Glutamatergic neuron (in vitro differentiated cells): ENCODE data around the gene WASF2. TPM values are rescaled to one million over a fixed set of nuclear protein-coding genes. Genes with fewer than 3 reads are reported as not detected.
"Not testable (repeated sequence)": the region's sequence is repeated elsewhere in the genome, so short reads cannot be mapped to it uniquely, and the experiment has no call there.

Experiments
- DNase-seq: peaks from one replicate; pipeline ENCODE4 v3.0.0; 2022
- H3K27ac Mint-ChIP-seq: one replicate; pipeline ENCODE4 v1.8.0; 2020; ENCODE audit warnings: mild to moderate bottlenecking, mixed read lengths, inconsistent platforms; ENCODE audit not compliant: unreplicated experiment
- H3K27me3 Mint-ChIP-seq: one replicate; pipeline ENCODE4 v1.8.0; 2020; ENCODE audit warnings: mild to moderate bottlenecking, moderate library complexity, mixed read lengths, inconsistent platforms; ENCODE audit not compliant: unreplicated experiment
- H3K36me3 Mint-ChIP-seq: one replicate; pipeline ENCODE4 v1.8.0; 2020; ENCODE audit warnings: mild to moderate bottlenecking, mixed read lengths, inconsistent platforms; ENCODE audit not compliant: unreplicated experiment
- H3K4me1 Mint-ChIP-seq: one replicate; pipeline ENCODE4 v1.8.0; 2020; ENCODE audit warnings: mild to moderate bottlenecking, low read depth, mixed read lengths, inconsistent platforms; ENCODE audit not compliant: unreplicated experiment
- H3K4me3 Mint-ChIP-seq: one replicate; pipeline ENCODE4 v1.8.0; 2020; ENCODE audit warnings: mild to moderate bottlenecking, mixed read lengths, inconsistent platforms; ENCODE audit not compliant: unreplicated experiment
- H3K9me3 Mint-ChIP-seq: one replicate; pipeline ENCODE4 v1.8.0; 2020; ENCODE audit warnings: mild to moderate bottlenecking, moderate library complexity, mixed read lengths, inconsistent platforms; ENCODE audit not compliant: unreplicated experiment
- total RNA-seq: library from RNA; stranded (reverse); fragmentation: NEBNext Ultra II Directional; extraction: Animal tissue kit (Norgen Biotek cat#: 25700); gene quantifications from one replicate; pipeline ENCODE4 v1.2.1, GENCODE V29; 2021; ENCODE audit not compliant: unreplicated experiment
- TF ChIP-seq, protein P1 (sequence below): fragments of 200-600 bp; sonication (generic); IDR thresholded peaks from one replicate; pipeline ENCODE4 v1.5.0; 2021; ENCODE audit not compliant: partially characterized antibody, unreplicated experiment

WASF2 gene
- total RNA-seq, 1 donor from 2014 or later, result 47.0 TPM

DNA sequence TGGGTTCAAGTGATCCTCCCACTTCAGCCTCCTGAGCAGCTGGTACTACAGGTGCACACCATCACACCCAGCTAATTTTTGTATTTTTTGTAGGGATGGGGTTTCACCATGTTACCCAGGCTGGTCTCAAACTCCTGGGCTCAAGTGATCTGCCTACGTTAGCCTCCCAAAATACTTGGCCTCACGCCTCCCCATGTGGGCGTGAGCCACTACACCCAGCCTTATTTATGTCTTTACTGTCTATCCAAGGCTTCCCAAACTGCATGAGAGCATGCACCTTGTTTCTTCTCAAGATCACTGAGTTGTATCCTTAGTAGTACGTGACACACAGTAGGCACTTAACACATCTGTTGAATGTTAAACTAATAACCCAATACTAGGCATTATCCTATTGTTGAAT is 14.2 kb downstream of the WASF2 start:
- no peaks in the 10 kb centered on the region for H3K36me3 Mint-ChIP-seq
- H3K27ac Mint-ChIP-seq, result no peak overlapping the region
- peaks cover 4% of the 10 kb centered on the region for H3K4me1 Mint-ChIP-seq
- TF ChIP-seq, protein P1, sequence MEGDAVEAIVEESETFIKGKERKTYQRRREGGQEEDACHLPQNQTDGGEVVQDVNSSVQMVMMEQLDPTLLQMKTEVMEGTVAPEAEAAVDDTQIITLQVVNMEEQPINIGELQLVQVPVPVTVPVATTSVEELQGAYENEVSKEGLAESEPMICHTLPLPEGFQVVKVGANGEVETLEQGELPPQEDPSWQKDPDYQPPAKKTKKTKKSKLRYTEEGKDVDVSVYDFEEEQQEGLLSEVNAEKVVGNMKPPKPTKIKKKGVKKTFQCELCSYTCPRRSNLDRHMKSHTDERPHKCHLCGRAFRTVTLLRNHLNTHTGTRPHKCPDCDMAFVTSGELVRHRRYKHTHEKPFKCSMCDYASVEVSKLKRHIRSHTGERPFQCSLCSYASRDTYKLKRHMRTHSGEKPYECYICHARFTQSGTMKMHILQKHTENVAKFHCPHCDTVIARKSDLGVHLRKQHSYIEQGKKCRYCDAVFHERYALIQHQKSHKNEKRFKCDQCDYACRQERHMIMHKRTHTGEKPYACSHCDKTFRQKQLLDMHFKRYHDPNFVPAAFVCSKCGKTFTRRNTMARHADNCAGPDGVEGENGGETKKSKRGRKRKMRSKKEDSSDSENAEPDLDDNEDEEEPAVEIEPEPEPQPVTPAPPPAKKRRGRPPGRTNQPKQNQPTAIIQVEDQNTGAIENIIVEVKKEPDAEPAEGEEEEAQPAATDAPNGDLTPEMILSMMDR, result no peak
- no peaks in the 10 kb centered on the region for H3K27me3 Mint-ChIP-seq
- no peaks in the 10 kb centered on the region for H3K9me3 Mint-ChIP-seq
- no peak overlapping the region for H3K4me3 Mint-ChIP-seq
- no peak for DNase-seq

DNA sequence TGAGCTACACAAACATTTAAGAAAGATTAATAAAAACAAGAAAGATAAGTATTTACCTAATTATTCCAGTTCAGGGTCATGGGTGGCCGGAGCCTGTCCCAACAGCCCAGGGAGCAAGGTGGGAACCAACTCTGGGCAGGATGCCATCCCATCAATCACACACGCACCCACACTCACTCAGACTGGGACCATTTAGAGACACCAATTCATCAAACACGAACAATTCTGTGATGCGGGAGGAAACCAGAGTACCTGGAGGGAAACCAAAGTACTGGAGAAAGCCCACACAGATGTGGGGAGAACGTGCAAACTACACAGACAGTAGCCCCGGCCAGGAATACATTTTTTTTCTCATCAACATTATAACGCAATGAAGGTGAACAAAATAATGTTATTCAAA is 16.2 kb downstream of the WASF2 start:
- Mint-ChIP-seq H3K36me3 (no peaks in the 10 kb centered on the region), H3K27ac (no peak overlapping the region), H3K4me3 (no peak overlapping the region), H3K4me1 (peaks cover 4% of the 10 kb centered on the region), H3K27me3 (no peaks in the 10 kb centered on the region), H3K9me3 (peaks cover 4% of the 10 kb centered on the region)
- TF ChIP-seq, protein P1, result no peak
- no peak for DNase-seq

DNA sequence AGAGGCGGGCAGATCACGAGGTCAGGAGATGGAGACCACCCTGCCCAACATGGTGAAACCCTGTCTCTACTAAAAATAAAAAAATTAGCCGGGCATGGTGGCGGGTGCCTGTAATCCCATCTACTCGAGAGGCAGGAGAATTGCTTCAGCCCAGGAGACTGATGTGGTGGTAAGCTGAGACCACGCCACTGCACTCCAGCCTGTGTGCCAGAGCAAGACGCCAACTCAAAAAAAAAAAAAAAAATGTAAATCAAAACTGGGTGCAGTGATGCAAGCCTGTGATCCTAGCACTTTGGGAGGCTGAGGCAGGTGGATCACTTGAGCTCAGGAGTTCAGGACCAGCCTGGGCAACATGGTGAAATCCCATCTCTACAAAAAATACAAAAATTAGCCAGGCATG is 17.9 kb downstream of the WASF2 start:
- H3K4me3 Mint-ChIP-seq, DNase-seq, H3K9me3 Mint-ChIP-seq, H3K27me3 Mint-ChIP-seq, H3K27ac Mint-ChIP-seq, H3K4me1 Mint-ChIP-seq, H3K36me3 Mint-ChIP-seq: not testable (repeated sequence)

DNA sequence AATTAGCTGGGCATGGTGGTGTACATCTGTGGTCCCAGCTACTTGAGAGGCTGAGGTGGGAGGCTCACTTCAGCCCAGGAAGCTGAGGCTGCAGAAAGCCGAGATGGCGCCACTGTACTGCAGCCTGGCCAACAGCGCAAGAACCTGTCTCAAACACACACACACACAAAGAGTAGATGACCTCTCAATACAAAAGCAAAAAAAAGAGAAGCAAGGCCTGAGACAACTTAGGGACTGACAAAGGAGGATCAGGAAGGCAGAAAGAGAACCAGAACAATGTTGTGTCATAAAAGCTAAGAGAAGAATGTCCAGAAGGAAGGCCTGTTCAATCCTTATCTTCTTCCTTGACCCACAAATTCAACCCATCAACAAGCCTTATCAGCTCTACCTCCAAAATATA is 18.5 kb downstream of the WASF2 start:
- H3K27ac Mint-ChIP-seq, result no peak overlapping the region
- H3K9me3 Mint-ChIP-seq, result peaks cover 4% of the 10 kb centered on the region
- peaks cover 1% of the 10 kb centered on the region for H3K4me1 Mint-ChIP-seq
- DNase-seq, result no peak
- no peak overlapping the region for H3K4me3 Mint-ChIP-seq
- no peaks in the 10 kb centered on the region for H3K27me3 Mint-ChIP-seq
- TF ChIP-seq, protein P1, result no peak
- no peaks in the 10 kb centered on the region for H3K36me3 Mint-ChIP-seq

DNA sequence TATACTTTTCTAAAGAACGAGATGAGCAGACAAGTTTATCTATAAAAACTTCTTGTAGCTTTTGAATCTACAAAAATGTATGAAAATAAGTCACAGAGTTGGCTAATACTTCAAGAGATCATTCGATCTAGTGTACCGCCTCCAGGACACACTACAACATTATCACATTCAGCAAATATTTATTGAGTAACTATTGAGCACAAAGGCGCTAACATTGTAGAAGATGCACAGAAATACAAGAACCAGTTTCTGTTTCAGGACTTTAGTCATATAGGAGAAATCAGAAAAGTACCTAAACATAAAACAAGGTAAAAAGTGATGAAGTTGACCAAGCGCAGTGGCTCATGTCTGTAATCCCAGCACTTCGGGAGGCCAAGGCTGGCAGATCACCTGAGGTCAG is 20.6 kb downstream of the WASF2 start:
- DNase-seq, result no peak
- H3K36me3 Mint-ChIP-seq, result no peaks in the 10 kb centered on the region
- no peaks in the 10 kb centered on the region for H3K27me3 Mint-ChIP-seq
- H3K4me1 Mint-ChIP-seq, result no peaks in the 10 kb centered on the region
- H3K27ac Mint-ChIP-seq, result no peak overlapping the region
- H3K9me3 Mint-ChIP-seq, result peaks cover 4% of the 10 kb centered on the region
- TF ChIP-seq, protein P1, result no peak
- no peak overlapping the region for H3K4me3 Mint-ChIP-seq

DNA sequence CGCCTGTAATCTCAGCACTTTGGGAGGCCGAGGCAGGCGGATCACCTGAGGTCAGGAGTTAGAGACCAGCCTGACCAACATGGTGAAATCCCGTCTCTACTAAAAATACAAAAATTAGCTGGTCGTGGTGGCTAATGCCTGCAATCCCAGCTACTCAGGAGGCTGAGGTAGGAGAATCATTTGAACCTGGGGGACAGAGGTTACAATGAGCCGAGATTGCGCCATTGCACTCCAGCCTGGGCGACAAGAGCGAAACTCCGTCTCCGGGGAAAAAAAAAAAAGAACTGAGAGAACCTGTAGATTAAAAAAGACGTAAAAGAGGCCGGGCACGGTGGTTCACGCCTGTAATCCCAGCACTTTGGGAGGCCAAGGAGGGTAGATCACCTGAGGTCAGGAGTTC is 21.6 kb downstream of the WASF2 start:
- not testable (repeated sequence) for H3K27me3 Mint-ChIP-seq, H3K4me3 Mint-ChIP-seq, H3K36me3 Mint-ChIP-seq, H3K9me3 Mint-ChIP-seq, DNase-seq, H3K27ac Mint-ChIP-seq, H3K4me1 Mint-ChIP-seq
